K562 (cell line): ENCODE results near the gene RCOR3. TPM values are rescaled to one million over a fixed set of nuclear protein-coding genes. Genes with fewer than 3 reads are reported as not detected.

Experiments
- BRF2 ChIP-seq: IDR thresholded peaks from 3 replicates; pipeline ENCODE4 v1.6.1; 2011; ENCODE audit warnings: borderline replicate concordance, mild to moderate bottlenecking; ENCODE audit not compliant: insufficient read length, insufficient read depth
- E2F1 ChIP-seq: sonication (generic); formaldehyde crosslinking; IDR thresholded peaks from 2 replicates; pipeline ENCODE4 v1.8.1; 2023; ENCODE audit warnings: mild to moderate bottlenecking, missing genetic modification reagents, moderate library complexity
- LCOR ChIP-seq: sonication (generic); formaldehyde crosslinking; IDR thresholded peaks from 2 replicates; pipeline ENCODE4 v1.8.0; 2022; ENCODE audit warnings: mild to moderate bottlenecking, missing genetic modification reagents
- MYBL2 ChIP-seq, 2 experiments: fragments of 450-650 bp in 1 of 2; sonication (generic) in 1 of 2; formaldehyde crosslinking in 1 of 2; IDR thresholded peaks; 2 replicates each; pipeline versions ENCODE4 v1.6.1 to v1.8.1; 2017 to 2022; ENCODE audit warnings: borderline replicate concordance in 1 of 2, inconsistent platforms in 1 of 2, low read depth in 1 of 2, mild to moderate bottlenecking in 1 of 2, missing genetic modification reagents in 1 of 2, moderate library complexity in 1 of 2
- NFXL1 ChIP-seq: fragments of 450-650 bp; formaldehyde crosslinking; IDR thresholded peaks from 2 replicates; pipeline ENCODE4 v1.4.0; 2021; ENCODE audit warnings: mild to moderate bottlenecking
- TOE1 ChIP-seq, 2 experiments: fragments of 450-650 bp in 1 of 2; sonication (generic) in 1 of 2; formaldehyde crosslinking in 1 of 2; IDR thresholded peaks; 2 replicates each; pipeline versions ENCODE4 v1.7.1 to v1.8.0; 2016 to 2022; ENCODE audit warnings: borderline replicate concordance in 2 of 2, mild to moderate bottlenecking in 2 of 2, antibody characterized with exemption in 1 of 2, inconsistent platforms in 1 of 2, low read depth in 1 of 2, missing genetic modification reagents in 1 of 2, moderate library complexity in 1 of 2
- ZBTB49 ChIP-seq: sonication (generic); formaldehyde crosslinking; IDR thresholded peaks from 2 replicates; pipeline ENCODE4 v1.8.0; 2022; ENCODE audit warnings: missing genetic modification reagents, mild to moderate bottlenecking, borderline replicate concordance
- polyA plus RNA-seq, 8 experiments: library from polyadenylated mRNA; depleted of rRNA in 4 of 8; stranded (reverse) in 5 of 8; unstranded in 3 of 8; fragments of >200 nt; fragmentation: Nextera tagmentation in 2 of 8; fragmentation: Illumina TruSeq in 1 of 8; extraction: Ambion mirVana in 2 of 8; extraction: Trizol in 1 of 8; gene quantifications; 2 replicates each; pipeline versions ENCODE4 v1.2.1 to v1.2.3, GENCODE V29; 2011 to 2014; ENCODE audit warnings: inconsistent platforms in 1 of 8, missing spikeins in 1 of 8
- total RNA-seq, 7 experiments: library from RNA; depleted of rRNA in 6 of 7; stranded (reverse); fragments of >200 nt in 6 of 7; fragmentation: Illumina TruSeq in 2 of 7; extraction: Trizol in 2 of 7; gene quantifications; 2 replicates each; pipeline versions ENCODE4 v1.2.1 to v1.2.3, GENCODE V29; 2011 to 2021; ENCODE audit warnings: low replicate concordance in 1 of 7

Gene RCOR3
- total and polyA plus RNA-seq, 9 of the 15 experiments (the other 6 are each of a cell fraction or from before 2014, with no cell fraction given): 9.7 to 42.7 (median 29.5) TPM

GRCh38 chr1:211217392-211217791 is 41.8 kb upstream of the RCOR3 start (continued):
- TF ChIP-seq LCOR (no peak), NFXL1 (no peak), MYBL2 (IDR thresholded peaks at IDR 0.05; ENCODE audit: low read depth) (no peak), MYBL2 (CRISPR knock-in tag; IDR thresholded peaks at IDR 0.05; ENCODE audit: borderline replicate concordance) (no peak), BRF2 (no peak), E2F1 (CRISPR knock-in tag) (no peak), ZBTB49 (CRISPR knock-in tag) (no peak), TOE1 (IDR thresholded peaks at IDR 0.05; ENCODE audit: borderline replicate concordance) (no peak), TOE1 (CRISPR knock-in tag; IDR thresholded peaks at IDR 0.05; ENCODE audit: borderline replicate concordance, low read depth) (no peak)
